ENCODE measurements around the gene NHERF1. TPM values are rescaled to one million over a fixed set of nuclear protein-coding genes. Genes with fewer than 3 reads are reported as not detected.
A peak's percentile ranks its signal among the peaks of the same experiment; 100 is the strongest.

NHERF1 gene
- total RNA-seq, 1 experiment from 2014 or later, result 43.2 TPM

GRCh38 chr17:74729866-74730265 is 18.6 kb upstream of the NHERF1 start:
- in situ Hi-C loops (cut with HindIII; ENCODE audit: low pct_unique_long_range_greater_than_20kb, low sequenced_read_pairs), result no loop called here

DNA sequence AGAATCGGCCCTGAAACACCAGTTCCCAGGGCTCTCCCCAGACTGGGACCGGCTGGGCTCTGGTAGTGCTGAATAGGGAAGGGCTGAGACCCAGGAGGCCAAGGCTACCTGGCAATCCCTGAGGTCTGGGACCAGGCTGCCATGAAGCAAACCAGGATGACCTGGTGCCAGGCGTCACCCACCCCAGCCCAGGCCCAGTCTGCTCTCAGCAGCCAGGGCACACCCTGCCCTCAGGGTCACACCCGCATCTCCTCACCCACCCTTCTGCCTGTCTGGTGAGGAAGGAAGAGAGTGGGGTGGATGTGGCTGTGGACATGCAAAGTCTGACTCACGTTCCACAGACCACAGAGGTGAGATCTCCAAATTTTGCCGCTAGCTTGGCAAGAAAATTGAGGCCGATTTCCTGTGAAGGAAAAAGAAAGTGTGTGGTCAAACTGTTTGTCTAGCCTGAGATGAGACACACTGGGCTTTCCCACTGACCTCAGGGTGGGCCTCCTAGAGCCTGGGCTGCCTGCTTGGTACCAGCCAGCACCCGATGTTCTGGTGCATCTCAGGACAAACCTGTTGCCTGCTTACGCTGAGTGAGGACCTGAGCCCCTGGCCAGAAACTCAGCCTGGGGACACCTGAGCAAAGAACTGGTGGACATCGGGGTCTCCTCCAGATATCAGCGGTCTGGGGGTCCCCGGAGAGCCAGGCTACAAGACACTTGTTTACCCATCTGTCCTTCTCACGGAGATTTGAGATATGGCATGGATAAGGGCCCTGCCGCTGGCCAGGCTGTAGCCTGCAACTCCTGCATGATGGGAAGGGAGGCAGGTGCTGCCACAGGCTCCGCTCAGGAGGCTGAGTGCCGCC is 17.7 kb upstream of the NHERF1 start:
- in situ Hi-C loops (cut with HindIII; ENCODE audit: low pct_unique_long_range_greater_than_20kb, low sequenced_read_pairs), result no loop called here
- DNase-seq (ENCODE audit: low read depth, low spot score), result no peak

More at GRCh38 chr17:74729866-74730265, 18.6 kb upstream of the NHERF1 start:
- DNase-seq (ENCODE audit: low read depth, low spot score), result no peak

DNA sequence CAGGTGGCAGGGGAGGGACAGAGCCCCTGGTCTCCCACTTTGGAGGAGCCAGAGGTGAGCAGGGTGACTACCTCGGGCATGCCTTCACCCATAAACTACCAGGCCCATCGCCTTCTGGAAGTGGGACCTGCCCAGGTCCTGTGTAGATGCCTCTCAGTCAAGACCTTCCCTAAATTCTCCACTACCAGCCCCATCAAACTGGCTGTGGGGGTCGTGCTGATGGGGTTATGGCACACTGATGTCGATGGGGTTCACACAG is 17.2 kb upstream of the NHERF1 start:
- no peak for DNase-seq (ENCODE audit: low read depth, low spot score)
- in situ Hi-C loops (cut with HindIII; ENCODE audit: low pct_unique_long_range_greater_than_20kb, low sequenced_read_pairs), result no loop called here

DNA sequence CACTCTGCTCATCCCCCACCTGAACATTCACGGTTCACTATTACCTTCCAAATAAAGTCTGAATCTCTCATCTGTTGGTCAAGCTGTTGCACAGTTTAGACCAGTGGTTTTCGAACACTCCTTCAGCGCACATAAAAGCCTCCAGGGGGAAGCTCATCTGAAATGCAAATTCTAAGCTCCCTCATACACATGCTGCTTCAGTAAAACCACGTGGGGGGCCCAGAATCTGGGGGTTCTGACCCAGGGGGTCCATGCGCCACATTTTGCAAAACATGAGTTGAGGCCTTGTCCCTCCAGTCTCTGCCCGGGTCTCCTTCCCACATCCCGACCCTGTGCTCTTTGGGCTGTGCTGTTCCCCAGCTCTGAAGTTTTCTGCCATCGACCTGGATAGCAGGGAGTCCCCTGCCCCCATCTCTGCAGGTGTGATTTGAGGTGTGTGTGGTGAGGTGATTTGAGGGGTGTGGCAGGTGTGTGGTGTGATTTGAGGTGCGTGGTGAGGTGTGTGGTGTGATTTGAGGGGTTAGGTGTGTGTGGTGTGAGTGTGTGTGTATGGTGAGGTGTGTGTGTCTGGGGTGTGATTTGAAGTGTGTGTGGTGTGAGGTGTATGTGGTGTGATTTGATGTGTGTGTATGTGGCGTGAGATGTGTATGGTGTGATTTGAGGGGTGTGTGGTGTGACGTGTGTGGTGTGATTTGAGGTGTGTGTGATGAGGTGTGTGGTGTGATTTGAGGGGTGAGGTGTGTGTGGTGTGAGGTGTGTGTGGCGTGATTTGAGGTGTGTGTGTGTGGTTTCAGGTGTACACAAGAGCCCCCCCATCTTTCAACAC is 16.2 kb upstream of the NHERF1 start:
- no peak for DNase-seq (ENCODE audit: low read depth, low spot score)
- in situ Hi-C loops (cut with HindIII; ENCODE audit: low pct_unique_long_range_greater_than_20kb, low sequenced_read_pairs), result no loop called here

GRCh38 chr17:74733365-74734122 is 14.9 kb upstream of the NHERF1 start:
- peak; percentile 32 for DNase-seq (ENCODE audit: low read depth, low spot score)
- in situ Hi-C loops (cut with HindIII; ENCODE audit: low pct_unique_long_range_greater_than_20kb, low sequenced_read_pairs), result no loop called here

DNA sequence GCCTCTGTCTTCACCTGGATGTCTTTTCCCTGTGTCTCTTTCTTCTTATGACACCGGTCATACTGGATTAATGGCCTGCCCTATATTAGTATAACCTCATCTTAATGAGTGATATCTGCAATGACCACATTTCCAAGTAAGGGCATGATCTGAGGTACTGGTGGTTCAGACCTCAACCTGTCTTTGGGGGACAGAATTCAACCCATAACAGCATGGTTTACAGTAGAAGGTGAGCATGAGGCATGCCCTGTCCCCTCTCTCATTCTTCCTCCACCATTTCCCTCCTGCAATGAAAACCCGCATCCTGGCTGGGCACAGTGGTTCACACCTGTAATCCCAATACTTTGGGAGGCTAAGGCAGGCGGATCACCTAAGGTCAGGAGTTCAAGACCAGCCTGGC is 14.2 kb upstream of the NHERF1 start:
- DNase-seq (ENCODE audit: low read depth, low spot score), result no peak
- in situ Hi-C loops (cut with HindIII; ENCODE audit: low pct_unique_long_range_greater_than_20kb, low sequenced_read_pairs), result no loop called here

GRCh38 chr17:74736513-74737298 is 11.7 kb upstream of the NHERF1 start, which contains the start of gene RAB37:
Gene RAB37 (plus strand): TSS chr17:74737256. CDS start chr17:74737273, 17 bp downstream.
- in situ Hi-C loops (cut with HindIII; ENCODE audit: low pct_unique_long_range_greater_than_20kb, low sequenced_read_pairs), result no loop called here
- no peak for DNase-seq (ENCODE audit: low read depth, low spot score)

DNA sequence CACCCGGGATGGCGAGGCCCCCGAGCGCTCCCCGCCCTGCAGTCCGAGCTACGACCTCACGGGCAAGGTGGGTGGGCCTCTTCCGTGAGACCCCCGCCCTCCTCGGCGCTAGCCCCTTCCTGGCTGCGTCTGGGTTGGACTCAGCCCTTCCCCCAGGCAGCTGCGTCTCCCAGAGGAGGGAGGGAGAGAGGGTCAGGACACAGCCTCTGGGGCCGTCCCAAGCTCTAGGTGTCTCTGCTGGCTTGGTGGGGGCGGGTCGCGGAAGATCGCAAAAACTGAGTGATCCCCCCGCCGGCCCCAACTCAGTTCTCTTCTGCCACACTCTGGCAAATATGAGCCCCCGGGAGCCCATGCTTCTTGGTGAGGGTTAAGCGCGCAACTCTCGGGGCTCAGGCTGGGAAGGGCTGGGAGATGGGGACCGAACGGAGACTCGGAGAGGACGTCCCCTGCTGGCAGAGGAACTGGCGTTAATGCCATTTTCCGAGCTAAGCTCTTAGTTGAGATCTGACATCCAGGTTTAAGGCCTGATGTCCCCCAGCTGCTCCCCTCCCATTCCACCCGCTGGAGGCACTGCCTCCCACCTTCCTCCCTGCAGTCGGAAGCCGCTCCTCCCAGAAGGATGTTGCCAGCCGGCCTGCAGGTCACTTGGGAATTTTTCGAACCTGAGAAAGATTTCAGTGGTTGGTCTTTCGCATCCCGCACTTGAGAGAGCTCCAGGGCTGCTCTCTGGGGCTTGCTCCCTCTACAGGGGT is 11.0 kb upstream of the NHERF1 start:
- peak; percentile 39 for DNase-seq (ENCODE audit: low read depth, low spot score)
- in situ Hi-C loops (cut with HindIII; ENCODE audit: low pct_unique_long_range_greater_than_20kb, low sequenced_read_pairs), result no loop called here

- no peak for DNase-seq (ENCODE audit: low read depth, low spot score)
- in situ Hi-C loops (cut with HindIII; ENCODE audit: low pct_unique_long_range_greater_than_20kb, low sequenced_read_pairs), result no loop called here
Measured at GRCh38 chr17:74738051-74738996, 10.1 kb upstream of the NHERF1 start.

DNA sequence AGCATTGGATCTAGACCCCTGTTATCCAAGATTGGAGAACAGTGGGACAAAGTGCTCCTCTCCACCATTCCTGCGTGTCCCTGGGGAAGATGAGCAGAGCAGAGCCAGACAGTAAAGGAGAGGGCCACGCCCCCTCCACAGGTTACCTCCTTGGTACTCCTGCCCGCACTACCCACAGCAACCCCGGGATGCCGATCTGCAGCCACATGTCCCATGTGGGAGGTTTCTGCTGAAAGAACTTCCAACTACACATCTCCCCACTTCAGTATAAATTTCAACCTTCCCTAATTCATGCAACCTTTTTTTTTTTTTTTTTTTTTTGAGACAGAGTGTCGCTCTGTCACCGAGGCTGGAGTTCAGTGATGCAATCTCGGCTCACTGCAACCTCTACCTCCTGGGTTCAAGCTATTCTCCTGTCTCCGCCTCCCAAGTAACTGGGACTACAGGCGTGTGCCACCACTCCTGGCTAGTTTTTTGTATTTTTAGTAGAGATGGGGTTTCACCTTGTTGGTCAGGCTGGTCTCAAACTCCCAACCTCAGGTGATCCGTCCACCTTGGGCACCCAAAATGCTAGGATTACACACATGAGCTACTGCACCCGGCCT is 9.1 kb upstream of the NHERF1 start:
- DNase-seq (ENCODE audit: low read depth, low spot score), result no peak

GRCh38 chr17:74740173-74740572 is 8.3 kb upstream of the NHERF1 start:
- no peak for DNase-seq (ENCODE audit: low read depth, low spot score)
- in situ Hi-C loops (cut with HindIII; ENCODE audit: low pct_unique_long_range_greater_than_20kb, low sequenced_read_pairs), result no loop called here

More for the DNA sequence above, 9.1 kb upstream of the NHERF1 start:
- in situ Hi-C loops (cut with HindIII; ENCODE audit: low pct_unique_long_range_greater_than_20kb, low sequenced_read_pairs), result no loop called here

- in situ Hi-C loops (cut with HindIII; ENCODE audit: low pct_unique_long_range_greater_than_20kb, low sequenced_read_pairs), result no loop called here
- no peak for DNase-seq (ENCODE audit: low read depth, low spot score)
Measured at GRCh38 chr17:74740641-74741387, 7.6 kb upstream of the NHERF1 start.

- DNase-seq (ENCODE audit: low read depth, low spot score), result no peak
- in situ Hi-C loops (cut with HindIII; ENCODE audit: low pct_unique_long_range_greater_than_20kb, low sequenced_read_pairs), result no loop called here
Measured at GRCh38 chr17:74742153-74742515, 6.3 kb upstream of the NHERF1 start.

- in situ Hi-C loops (cut with HindIII; ENCODE audit: low pct_unique_long_range_greater_than_20kb, low sequenced_read_pairs), result no loop called here
- no peak for DNase-seq (ENCODE audit: low read depth, low spot score)
Measured at GRCh38 chr17:74742978-74743545, 5.4 kb upstream of the NHERF1 start.

- DNase-seq (ENCODE audit: low read depth, low spot score), result no peak
- in situ Hi-C loops (cut with HindIII; ENCODE audit: low pct_unique_long_range_greater_than_20kb, low sequenced_read_pairs), result no loop called here
Measured at GRCh38 chr17:74743755-74744154, 4.7 kb upstream of the NHERF1 start.
